GM21576 (cell line): ENCODE data around the gene SELPLG.

Experiments used
- ATAC-seq: cut with Tn5 transposase; IDR thresholded peaks from one replicate; pipeline ENCODE4 v1.9.1; 2021; ENCODE audit warnings: mild to moderate bottlenecking, moderate library complexity; ENCODE audit not compliant: unreplicated experiment

The SELPLG gene

GRCh38 chr12:108605690-108606406, 27.8 kb downstream of the SELPLG start:
- no peak for ATAC-seq

DNA sequence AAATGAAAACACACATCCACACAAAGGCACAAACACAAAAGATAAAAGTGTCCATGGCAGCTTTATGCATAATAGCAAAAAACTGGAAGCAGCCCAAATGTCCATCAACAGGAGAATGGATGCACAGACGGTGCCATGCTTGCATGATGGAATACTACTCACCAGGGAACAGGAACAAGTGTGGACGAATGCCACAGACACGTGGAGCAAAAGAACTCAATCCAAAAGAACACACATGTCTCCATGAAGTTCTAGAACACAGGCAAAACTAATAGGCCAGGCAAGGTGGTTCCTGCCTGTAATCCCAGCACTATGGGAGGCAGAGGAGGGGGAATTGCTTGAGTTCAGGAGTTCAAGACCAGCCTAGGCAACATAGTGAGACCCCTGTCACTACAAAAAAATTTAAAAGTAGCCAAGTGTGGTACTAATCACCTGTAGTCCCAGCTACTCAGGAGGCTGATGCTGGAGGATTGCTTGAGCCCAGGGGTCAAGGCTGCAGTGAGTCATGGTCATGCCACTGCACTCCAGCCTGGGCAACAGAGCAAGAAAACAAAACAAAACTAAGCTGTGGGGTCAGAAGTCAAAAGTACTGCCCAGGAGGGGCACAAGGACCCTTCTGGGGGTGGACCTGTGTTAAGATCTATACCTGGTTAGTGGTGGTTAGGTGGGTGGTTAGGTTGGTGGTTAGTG, 28.5 kb downstream of the SELPLG start:
- ATAC-seq: no peak

DNA sequence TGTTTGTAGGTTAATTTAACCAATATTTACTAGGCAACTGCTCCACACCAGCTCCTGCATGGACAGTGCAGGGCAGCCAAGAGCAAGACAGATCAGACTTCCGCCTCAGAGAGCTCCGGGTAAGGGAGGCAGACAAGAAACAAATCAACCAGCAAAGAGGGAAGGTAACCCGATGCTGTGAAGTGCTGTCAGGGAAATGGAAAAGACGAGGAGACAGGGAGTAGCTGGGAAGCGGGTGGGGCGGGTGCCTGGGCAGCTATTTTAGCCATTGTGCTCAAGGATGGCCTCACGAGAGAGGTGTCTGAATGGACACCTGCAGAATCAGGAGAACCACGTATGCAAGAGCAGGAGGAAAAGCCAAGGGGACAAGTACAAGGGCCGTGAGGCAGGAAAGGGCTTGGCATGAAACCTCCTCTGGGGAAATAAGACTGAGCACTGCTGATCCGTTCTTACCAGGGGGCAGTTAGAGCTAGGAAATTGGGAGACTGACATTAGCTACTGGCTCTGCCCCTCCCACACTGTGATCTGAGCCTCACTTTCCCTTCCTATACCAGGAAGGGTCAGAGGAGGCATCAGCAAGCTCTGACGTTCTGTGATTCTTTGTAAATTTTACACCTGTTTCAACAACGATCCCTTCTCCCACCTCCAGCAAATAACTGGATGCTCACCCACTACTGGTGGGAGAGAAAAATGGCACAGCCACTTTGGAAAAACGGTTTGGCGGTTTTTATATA, 29.3 kb downstream of the SELPLG start:
- ATAC-seq: no peak

DNA sequence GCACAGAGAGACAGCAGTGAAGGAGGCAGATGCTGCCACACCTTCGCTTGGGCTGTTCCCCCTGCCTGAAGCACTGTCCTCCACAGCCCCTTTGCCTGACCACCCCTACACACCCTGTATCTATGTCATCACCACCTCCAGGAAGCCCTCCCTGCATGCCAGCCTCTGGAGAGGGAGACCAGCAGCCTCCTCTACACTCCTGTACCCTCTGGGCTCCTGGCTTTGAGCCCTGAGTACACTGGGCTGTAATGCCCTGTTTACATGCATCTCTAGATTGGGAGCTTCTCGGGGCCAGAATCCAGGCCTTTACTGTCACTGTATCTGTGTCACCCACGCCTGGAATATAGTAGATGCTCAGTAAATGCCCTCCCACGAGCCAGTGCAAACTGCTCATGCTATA, 30.0 kb downstream of the SELPLG start:
- ATAC-seq: no peak

DNA sequence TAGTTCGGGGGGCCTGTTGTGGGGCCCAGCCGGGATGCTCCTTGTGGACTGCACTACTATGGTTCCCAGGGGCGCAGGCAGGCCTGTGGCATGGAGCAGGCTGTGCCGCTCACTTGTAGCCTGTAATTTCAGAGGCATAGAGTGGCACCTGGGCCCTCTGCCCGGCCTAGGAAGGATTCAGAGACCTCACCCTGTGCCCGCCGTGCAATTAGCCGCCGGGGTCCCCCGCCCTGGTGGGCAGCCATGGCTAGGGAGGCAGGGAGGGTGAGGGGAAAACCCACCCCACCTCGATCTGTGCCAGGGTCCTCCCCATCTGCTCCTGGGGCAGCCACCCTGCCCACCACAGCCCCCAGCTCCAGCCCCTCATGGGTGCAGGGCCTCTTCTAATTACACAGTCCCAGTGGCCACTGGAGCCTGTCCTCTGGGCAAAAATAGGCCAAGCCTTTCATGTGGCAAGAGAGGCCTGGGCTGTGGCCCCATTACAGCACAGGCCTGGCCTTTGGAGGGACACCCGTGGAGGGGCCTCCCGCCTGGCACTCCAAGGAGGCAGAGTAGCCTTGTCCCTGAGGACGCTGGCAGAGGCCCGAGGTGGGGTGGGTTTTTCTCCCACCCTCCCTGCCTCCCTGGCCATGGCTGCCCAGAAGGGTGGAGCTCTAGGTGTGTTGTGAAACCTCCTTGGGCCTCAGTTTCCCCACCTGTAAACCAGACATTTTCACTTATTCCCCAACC, 30.6 kb downstream of the SELPLG start:
- ATAC-seq: no peak

DNA sequence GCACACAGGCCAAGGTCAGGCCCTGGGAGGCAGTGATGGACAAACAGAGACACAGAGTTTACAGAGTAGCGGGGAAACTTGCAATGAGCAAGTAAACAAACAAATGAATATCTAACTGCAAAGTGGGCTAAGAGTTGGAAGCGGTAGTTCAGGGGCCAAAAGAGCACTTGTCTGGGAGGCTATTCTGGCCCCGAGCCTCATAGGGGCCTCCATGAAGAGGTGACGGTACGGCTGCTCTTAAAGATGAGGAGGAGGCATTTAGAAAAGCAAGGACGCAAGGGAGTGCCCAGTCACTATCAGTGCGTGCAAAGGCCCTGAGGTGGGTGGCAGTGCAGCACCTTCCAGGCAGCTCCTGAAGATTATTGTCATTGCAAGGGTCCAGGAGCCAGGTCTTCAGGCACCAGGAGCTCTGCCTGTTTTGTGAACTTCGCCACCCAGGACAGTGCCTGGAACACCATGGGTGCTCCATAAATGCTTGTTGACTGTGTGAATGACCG, 31.4 kb downstream of the SELPLG start:
- no peak for ATAC-seq

GRCh38 chr12:108600702-108601007, 33.0 kb downstream of the SELPLG start:
- ATAC-seq: no peak

- no peak for ATAC-seq
Measured at GRCh38 chr12:108599948-108600701, 33.6 kb downstream of the SELPLG start.

- no peak for ATAC-seq
Measured at GRCh38 chr12:108599541-108599940, 34.2 kb downstream of the SELPLG start.

DNA sequence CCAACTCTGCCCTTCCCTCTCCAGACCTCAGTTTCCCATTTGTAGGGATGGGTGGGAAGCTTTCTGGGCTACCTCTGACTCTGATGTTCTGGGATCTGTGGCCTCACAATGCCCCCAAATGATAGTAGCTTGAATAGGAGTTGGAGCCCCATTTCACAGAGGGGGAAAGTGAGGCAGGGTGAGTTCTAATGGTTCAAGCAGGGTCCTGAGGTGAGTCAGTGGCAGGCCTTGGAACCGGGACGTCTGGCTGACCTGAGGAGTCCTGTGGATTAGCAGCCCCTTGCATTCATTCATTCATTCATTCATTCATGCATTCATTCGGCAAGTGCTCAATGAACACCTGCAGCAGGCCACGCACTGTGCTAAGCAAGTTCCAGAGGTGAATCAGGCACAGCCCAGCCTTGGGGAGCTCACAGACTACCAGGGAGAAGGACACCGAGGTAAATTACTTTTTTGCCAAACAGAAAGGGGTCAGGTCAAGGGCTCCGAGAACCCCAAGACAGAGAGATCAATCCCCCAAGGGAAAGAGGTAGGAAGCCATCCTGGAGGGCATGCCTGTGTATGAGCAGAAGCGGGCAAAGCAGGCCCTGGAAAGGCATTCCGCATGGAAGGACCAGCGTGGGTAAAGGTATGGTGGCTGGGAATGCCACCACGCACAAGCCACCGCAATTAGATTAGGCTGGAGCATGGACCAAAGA, 35.0 kb downstream of the SELPLG start:
- no peak for ATAC-seq

DNA sequence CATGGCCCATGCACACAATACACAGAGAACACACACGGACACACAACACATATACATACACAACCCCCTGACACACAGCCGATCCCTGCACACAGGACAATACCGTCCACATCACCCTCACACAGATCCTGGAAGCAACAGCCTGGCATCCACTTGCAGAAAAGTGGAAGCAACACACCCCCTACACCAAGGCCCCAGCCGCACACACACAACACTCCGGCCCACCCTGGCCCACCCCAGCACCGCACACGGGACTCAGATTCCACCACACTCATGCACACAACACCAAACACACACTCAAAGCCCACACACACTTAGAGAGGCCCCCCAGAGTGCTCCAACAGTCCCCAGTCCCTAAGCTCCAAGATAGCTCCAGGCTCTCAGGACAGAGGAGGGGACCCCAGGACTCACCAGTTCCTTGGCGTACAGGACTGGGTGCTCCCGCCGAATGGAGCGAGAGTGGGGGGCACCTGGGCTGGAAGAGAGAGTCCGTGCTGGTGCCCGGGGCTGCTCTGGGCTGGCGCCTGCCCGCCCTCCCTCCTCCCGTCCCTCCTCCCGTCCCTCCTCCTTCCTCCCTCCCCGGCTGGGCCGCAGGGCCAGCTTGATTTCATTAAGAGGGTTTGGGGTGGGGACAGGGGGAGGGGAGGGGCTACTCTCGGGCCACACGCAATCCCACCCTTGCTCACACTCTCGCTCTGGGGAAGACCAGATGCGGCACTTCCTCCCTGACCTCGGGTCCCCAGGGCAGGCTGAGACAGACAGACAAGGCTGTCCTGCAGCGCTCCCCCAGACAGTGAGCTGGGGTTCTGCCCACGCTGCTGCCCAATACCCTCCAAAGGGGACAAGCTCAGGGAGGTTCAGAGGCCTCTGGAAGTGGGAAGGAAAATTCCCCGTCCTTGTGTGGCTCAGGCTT, 35.9 kb downstream of the SELPLG start, which contains the start of gene TMEM119:
TSS of gene TMEM119 (minus strand) at position 526 of the 913 bp plus-strand sequence. CDS start 5,701 bp downstream, outside the sequence.
- no peak for ATAC-seq

- no peak for ATAC-seq
Measured at GRCh38 chr12:108596854-108597558, 36.7 kb downstream of the SELPLG start.

GRCh38 chr12:108595711-108596647, 37.7 kb downstream of the SELPLG start:
- no peak for ATAC-seq

GRCh38 chr12:108594960-108595710, 38.6 kb downstream of the SELPLG start:
- no peak for ATAC-seq

GRCh38 chr12:108594323-108594903, 39.3 kb downstream of the SELPLG start:
- no peak for ATAC-seq
